ENCODE measurements around the gene ALOX12. TPM values are rescaled to one million over a fixed set of nuclear protein-coding genes. Genes with fewer than 3 reads are reported as not detected.
"Not testable (repeated sequence)": the region's sequence is repeated elsewhere in the genome, so short reads cannot be mapped to it uniquely, and the experiment has no call there.

ALOX12 gene, protein sequence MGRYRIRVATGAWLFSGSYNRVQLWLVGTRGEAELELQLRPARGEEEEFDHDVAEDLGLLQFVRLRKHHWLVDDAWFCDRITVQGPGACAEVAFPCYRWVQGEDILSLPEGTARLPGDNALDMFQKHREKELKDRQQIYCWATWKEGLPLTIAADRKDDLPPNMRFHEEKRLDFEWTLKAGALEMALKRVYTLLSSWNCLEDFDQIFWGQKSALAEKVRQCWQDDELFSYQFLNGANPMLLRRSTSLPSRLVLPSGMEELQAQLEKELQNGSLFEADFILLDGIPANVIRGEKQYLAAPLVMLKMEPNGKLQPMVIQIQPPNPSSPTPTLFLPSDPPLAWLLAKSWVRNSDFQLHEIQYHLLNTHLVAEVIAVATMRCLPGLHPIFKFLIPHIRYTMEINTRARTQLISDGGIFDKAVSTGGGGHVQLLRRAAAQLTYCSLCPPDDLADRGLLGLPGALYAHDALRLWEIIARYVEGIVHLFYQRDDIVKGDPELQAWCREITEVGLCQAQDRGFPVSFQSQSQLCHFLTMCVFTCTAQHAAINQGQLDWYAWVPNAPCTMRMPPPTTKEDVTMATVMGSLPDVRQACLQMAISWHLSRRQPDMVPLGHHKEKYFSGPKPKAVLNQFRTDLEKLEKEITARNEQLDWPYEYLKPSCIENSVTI
- not detected for total RNA-seq

DNA sequence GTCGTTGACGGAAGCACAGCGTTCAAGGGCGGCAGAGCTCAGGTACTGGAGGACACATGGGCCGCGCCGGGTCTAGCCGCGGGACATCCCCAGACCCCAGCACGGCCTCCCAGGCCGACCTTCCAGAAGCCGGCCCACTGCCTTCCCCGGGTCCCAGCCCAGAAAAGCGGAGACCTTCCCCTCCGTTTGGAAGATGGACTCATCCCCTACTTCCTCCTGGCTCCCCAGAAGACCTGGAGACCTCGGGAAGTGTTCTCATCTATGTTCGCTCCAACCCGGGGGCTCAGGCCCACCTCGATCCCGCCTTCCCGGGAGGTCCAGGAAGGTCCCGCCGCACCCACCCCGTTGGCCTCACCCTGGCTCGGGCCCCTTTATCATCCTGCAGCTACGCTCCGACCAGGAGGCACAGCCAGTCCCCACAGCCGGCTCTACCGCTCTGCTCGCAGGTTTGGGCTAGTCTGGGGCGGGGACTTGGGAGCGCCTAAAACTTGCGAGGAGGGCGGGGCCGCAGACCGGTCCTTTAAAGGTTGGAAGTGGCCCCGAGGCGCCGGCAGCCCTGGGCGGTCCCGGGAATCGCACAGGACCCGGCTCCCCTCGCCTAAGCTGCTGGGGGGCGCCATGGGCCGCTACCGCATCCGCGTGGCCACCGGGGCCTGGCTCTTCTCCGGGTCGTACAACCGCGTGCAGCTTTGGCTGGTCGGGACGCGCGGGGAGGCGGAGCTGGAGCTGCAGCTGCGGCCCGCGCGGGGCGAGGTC, at the start of gene ALOX12:
Gene ALOX12, plus strand, starts transcription at position 550 of the 756 bp plus-strand sequence. Its CDS starts 69 bp downstream, at position 619.
- no peak for TF ChIP-seq POLR2A (IDR thresholded peaks at IDR 0.05)
- TF ChIP-seq POLR2AphosphoS5 (IDR thresholded peaks at IDR 0.05) = no peak
- TF ChIP-seq, protein P1, sequence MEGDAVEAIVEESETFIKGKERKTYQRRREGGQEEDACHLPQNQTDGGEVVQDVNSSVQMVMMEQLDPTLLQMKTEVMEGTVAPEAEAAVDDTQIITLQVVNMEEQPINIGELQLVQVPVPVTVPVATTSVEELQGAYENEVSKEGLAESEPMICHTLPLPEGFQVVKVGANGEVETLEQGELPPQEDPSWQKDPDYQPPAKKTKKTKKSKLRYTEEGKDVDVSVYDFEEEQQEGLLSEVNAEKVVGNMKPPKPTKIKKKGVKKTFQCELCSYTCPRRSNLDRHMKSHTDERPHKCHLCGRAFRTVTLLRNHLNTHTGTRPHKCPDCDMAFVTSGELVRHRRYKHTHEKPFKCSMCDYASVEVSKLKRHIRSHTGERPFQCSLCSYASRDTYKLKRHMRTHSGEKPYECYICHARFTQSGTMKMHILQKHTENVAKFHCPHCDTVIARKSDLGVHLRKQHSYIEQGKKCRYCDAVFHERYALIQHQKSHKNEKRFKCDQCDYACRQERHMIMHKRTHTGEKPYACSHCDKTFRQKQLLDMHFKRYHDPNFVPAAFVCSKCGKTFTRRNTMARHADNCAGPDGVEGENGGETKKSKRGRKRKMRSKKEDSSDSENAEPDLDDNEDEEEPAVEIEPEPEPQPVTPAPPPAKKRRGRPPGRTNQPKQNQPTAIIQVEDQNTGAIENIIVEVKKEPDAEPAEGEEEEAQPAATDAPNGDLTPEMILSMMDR (IDR thresholded peaks at IDR 0.05) = no peak

DNA sequence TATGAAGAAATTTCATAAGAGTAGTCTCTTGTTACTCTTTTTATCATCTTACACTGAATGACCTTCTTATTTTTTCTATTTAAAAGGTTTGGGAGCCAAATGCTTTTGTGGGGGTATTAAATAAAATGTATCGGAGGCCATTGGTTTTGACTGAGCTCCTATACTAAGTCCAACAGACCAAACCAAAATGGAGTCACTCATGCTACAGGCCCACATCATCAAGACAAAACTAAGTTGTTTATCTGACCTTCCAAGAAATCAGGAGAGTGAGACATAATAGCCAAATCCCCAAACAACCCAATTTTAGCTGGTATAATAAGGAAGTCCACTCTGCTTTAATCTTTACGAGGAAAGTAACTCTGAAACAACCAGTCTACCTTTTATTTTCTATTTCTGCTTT, 48.1 kb upstream of the ALOX12 start:
- intact Hi-C loops (cut with DNase I; ENCODE audit: low total_unique reads) = no loop called here
- no peaks in the 10 kb centered on the region for H3K9me3 ChIP-seq
- H3K4me1 ChIP-seq = no peaks in the 10 kb centered on the region
- DNase-seq (ENCODE audit: low spot score in 2 of 2) = no peak
- H3K27ac ChIP-seq = no peak overlapping the region
- no peaks in the 10 kb centered on the region for H3K36me3 ChIP-seq
- H3K27me3 ChIP-seq = no peaks in the 10 kb centered on the region
- TF ChIP-seq POLR2AphosphoS5 (IDR thresholded peaks at IDR 0.05) (no peak), POLR2A (IDR thresholded peaks at IDR 0.05) (no peak)
- TF ChIP-seq, protein P1 (IDR thresholded peaks at IDR 0.05) = no peak
- H3K4me3 ChIP-seq = no peak overlapping the region

More for the DNA sequence above, at the start of gene ALOX12:
- peak in 1 of 2 donors; percentile 56 for DNase-seq (ENCODE audit: low spot score in 2 of 2)
- Histone ChIP-seq H3K36me3 (peaks cover 8% of the 10 kb centered on the region), H3K4me3 (peak within 1 kb of the TSS; percentile 21 to 66 (median 47)), H3K27me3 (no peaks in the 10 kb centered on the region), H3K9me3 (no peaks in the 10 kb centered on the region), H3K27ac (no peak within 1 kb of the TSS), H3K4me1 (peaks cover 0 to 6% of the 10 kb centered on the region in 2 donors)
- intact Hi-C loops (cut with DNase I; ENCODE audit: low total_unique reads) = no loop called here

DNA sequence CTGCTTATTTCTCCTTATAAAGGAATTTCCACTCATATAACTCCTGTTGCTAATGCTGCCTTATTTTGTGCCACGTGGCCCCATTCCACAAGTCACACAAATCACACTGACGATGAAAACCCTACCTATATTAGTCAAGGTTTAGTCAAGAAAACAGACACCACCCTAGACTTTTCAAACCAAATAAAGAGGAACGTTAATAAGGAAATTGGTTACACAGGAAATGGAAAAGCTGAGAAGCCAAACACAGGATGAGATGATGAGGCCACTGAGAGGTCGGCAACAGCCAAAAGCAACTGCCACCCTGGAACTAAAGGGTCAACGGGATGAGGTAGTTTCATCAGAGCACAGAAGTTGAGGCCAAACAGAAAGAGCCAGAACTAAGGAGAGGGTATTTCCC, 47.3 kb upstream of the ALOX12 start:
- no peaks in the 10 kb centered on the region for H3K27me3 ChIP-seq
- H3K4me3 ChIP-seq = no peak overlapping the region
- H3K36me3 ChIP-seq = no peaks in the 10 kb centered on the region
- no peaks in the 10 kb centered on the region for H3K9me3 ChIP-seq
- H3K4me1 ChIP-seq = no peaks in the 10 kb centered on the region
- intact Hi-C loops (cut with DNase I; ENCODE audit: low total_unique reads) = no loop called here
- DNase-seq (ENCODE audit: low spot score in 2 of 2) = no peak
- no peak overlapping the region for H3K27ac ChIP-seq
- TF ChIP-seq, protein P1 (IDR thresholded peaks at IDR 0.05) = no peak
- TF ChIP-seq POLR2A (IDR thresholded peaks at IDR 0.05) (no peak), POLR2AphosphoS5 (IDR thresholded peaks at IDR 0.05) (no peak)

DNA sequence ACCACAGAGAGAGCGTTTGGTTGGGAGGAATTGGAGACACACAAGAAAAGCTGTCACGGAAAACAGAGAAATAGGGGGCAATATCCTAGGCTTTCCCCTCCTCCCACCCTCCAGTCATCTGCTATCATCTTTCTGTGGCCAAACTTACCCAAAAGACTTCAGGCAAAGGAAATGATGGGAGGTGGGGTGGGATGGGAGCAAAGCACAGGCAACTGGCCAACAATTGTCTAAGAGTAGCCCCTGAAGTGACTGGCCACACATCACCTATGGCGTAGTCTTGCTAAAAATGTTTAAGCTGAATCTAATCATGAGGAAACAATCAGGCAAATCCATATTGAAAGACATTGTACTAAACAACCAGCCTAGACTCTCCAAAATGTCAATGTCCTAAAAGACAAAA, 46.9 kb upstream of the ALOX12 start:
- H3K27ac ChIP-seq = no peak overlapping the region
- no peak for TF ChIP-seq POLR2AphosphoS5 (IDR thresholded peaks at IDR 0.05)
- TF ChIP-seq, protein P1 (IDR thresholded peaks at IDR 0.05) = no peak
- no peak for TF ChIP-seq POLR2A (IDR thresholded peaks at IDR 0.05)

DNA sequence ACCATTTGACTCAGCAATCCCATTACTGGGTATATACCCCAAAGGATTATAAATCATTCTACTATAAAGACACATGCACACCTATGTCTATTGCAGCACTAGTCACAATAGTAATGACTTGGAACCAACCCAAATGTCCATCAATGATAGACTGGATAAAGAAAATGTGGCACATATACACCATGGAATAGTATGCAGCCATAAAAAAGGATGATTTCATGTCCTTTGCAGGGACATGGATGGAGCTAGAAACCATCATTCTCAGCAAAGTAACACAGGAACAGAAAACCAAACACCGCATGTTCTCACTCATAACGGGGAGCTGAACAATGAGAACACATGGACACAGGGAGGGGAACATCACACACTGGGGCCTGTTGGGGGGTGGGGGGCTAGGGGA, 44.9 kb upstream of the ALOX12 start:
- H3K4me3 ChIP-seq; H3K36me3 ChIP-seq; DNase-seq (ENCODE audit: low spot score in 2 of 2); H3K27ac ChIP-seq; H3K9me3 ChIP-seq; H3K27me3 ChIP-seq; intact Hi-C loops (cut with DNase I; ENCODE audit: low total_unique reads); H3K4me1 ChIP-seq: not testable (repeated sequence)

More for the DNA sequence above, 46.9 kb upstream of the ALOX12 start:
- H3K27me3 ChIP-seq = no peaks in the 10 kb centered on the region
- no peak overlapping the region for H3K4me3 ChIP-seq
- H3K36me3 ChIP-seq = no peaks in the 10 kb centered on the region
- intact Hi-C loops (cut with DNase I; ENCODE audit: low total_unique reads) = no loop called here
- H3K9me3 ChIP-seq = no peaks in the 10 kb centered on the region
- no peak for DNase-seq (ENCODE audit: low spot score in 2 of 2)
- H3K4me1 ChIP-seq = no peaks in the 10 kb centered on the region
